Nephron (organoid): ENCODE measurements around the gene CAMK2G.

Experiments used
- H3K27ac Mint-ChIP-seq, 3 experiments: 2 replicates each; pipeline ENCODE4 v1.8.0; 2020; ENCODE audit warnings: mixed read lengths in 3 of 3, mild to moderate bottlenecking in 2 of 3, moderate library complexity in 1 of 3
- H3K27me3 Mint-ChIP-seq: 2 replicates; pipeline ENCODE4 v1.8.0; 2021; ENCODE audit warnings: low read depth, mild to moderate bottlenecking, moderate library complexity, mixed read lengths
- H3K36me3 Mint-ChIP-seq: 2 replicates; pipeline ENCODE4 v1.8.0; 2020; ENCODE audit warnings: low read depth, mixed read lengths
- H3K4me1 Mint-ChIP-seq: 2 replicates; pipeline ENCODE4 v1.8.0; 2020; ENCODE audit warnings: mixed read lengths
- H3K4me3 Mint-ChIP-seq, 3 experiments: 2 replicates each; pipeline ENCODE4 v1.8.0; 2020; ENCODE audit warnings: mild to moderate bottlenecking in 3 of 3, mixed read lengths in 3 of 3, moderate library complexity in 2 of 3
- H3K9me3 Mint-ChIP-seq: 2 replicates; pipeline ENCODE4 v1.8.0; 2020; ENCODE audit warnings: mixed read lengths
- CTCF ChIP-seq, 3 experiments: fragments of 200-600 bp; sonication (generic); IDR thresholded peaks; one replicate each; pipeline ENCODE4 v1.5.0; 2021; ENCODE audit warnings: antibody characterized with exemption in 3 of 3; ENCODE audit not compliant: unreplicated experiment in 3 of 3

The CAMK2G gene

GRCh38 chr10:73773152-73773879 is 101.0 kb downstream of the CAMK2G start:
- Mint-ChIP-seq H3K27me3 (no peaks in the 10 kb centered on the region), H3K4me1 (peaks cover 39% of the 10 kb centered on the region), H3K27ac (peak overlapping the region; percentile 84 to 96 (median 95)), H3K36me3 (peaks cover 59% of the 10 kb centered on the region), H3K9me3 (no peaks in the 10 kb centered on the region), H3K4me3 (peak overlapping the region; percentile 94 to 98 (median 97))
- no peak for TF ChIP-seq CTCF (IDR thresholded peaks at IDR 0.05; ENCODE audit: unreplicated experiment in 3 of 3)

DNA sequence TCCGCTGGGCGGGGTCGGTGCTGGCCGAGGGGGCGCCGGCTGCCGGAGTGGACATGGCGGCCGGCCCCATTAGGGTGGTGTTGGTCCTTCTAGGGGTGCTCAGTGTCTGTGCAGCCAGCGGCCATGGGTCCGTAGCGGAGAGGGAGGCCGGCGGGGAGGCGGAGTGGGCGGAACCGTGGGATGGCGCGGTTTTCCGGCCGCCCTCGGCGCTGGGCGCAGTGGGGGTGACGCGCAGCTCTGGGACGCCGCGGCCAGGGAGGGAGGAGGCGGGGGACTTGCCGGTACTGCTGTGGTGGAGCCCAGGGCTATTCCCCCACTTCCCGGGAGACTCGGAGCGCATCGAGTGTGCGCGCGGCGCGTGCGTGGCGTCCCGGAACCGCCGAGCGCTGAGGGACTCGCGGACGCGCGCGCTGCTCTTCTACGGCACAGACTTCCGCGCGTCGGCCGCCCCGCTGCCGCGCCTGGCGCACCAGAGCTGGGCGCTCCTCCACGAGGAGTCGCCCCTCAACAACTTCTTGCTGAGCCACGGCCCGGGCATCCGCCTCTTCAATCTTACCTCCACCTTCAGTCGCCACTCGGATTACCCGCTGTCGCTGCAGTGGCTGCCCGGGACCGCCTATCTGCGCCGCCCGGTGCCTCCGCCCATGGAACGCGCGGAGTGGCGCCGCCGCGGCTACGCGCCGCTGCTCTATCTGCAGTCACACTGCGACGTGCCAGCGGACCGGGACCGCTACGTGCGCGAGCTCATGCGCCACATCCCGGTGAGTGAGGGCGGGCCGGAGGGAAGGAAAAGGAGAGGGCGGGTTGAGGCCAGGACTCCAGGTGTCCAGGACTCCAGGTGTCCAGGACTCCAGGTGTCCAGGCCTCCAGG is 101.8 kb downstream of the CAMK2G start:
- Mint-ChIP-seq H3K4me3 (peak overlapping the region; percentile 94 to 98 (median 97)), H3K36me3 (peaks cover 65% of the 10 kb centered on the region), H3K27me3 (no peaks in the 10 kb centered on the region), H3K4me1 (peaks cover 39% of the 10 kb centered on the region), H3K27ac (peak overlapping the region; percentile 84 to 96 (median 95)), H3K9me3 (no peaks in the 10 kb centered on the region)
- no peak for TF ChIP-seq CTCF (IDR thresholded peaks at IDR 0.05; ENCODE audit: unreplicated experiment in 3 of 3)

DNA sequence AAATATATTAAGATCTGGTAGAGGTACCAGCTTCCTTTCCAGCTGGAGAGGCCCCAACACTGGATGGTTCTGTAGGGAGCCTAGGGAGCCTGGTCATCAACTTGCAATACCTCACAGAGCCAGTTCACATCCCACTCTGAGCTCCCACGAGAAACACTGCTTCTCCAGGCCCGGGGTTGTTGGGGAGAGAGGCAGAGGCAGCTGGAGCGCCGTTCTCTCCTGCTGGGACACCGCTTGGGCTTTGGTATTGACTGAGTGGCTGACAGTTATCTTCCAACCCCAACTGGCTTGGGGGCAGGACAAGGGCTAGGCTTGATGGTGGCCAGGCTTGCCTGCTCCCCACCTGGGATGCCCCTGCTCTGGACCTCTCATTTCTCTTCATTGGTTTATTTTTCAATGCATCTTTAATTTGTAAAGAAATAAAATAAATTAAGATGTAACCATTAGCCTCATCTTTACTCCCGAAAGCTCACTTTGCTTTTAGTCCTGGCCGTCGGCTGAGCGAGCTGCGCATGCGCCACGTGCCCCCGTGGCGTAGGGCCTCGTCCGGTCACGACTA is 102.6 kb downstream of the CAMK2G start:
- Mint-ChIP-seq H3K27me3 (no peaks in the 10 kb centered on the region), H3K27ac (peak overlapping the region; percentile 84 to 96 (median 95)), H3K4me1 (peaks cover 39% of the 10 kb centered on the region), H3K4me3 (peak overlapping the region; percentile 94 to 98 (median 97)), H3K36me3 (peaks cover 61% of the 10 kb centered on the region), H3K9me3 (no peaks in the 10 kb centered on the region)
- TF ChIP-seq CTCF (IDR thresholded peaks at IDR 0.05; ENCODE audit: unreplicated experiment in 3 of 3): peak in 1 of 3 experiments; percentile 10

GRCh38 chr10:73769396-73769795 is 105.0 kb downstream of the CAMK2G start:
- Mint-ChIP-seq H3K9me3 (no peaks in the 10 kb centered on the region), H3K36me3 (peaks cover 70% of the 10 kb centered on the region), H3K27ac (peak overlapping the region in 1 of 3 experiments; percentile 0), H3K4me3 (peak overlapping the region in 2 of 3 experiments; percentile 50 to 62), H3K27me3 (no peaks in the 10 kb centered on the region), H3K4me1 (peaks cover 25% of the 10 kb centered on the region)
- no peak for TF ChIP-seq CTCF (IDR thresholded peaks at IDR 0.05; ENCODE audit: unreplicated experiment in 3 of 3)

GRCh38 chr10:73768881-73769280 is 105.5 kb downstream of the CAMK2G start:
- H3K4me1 Mint-ChIP-seq: peaks cover 20% of the 10 kb centered on the region
- peak overlapping the region in 2 of 3 experiments; percentile 0 to 8 for H3K27ac Mint-ChIP-seq
- peaks cover 67% of the 10 kb centered on the region for H3K36me3 Mint-ChIP-seq
- TF ChIP-seq CTCF (IDR thresholded peaks at IDR 0.05; ENCODE audit: unreplicated experiment in 3 of 3): no peak
- H3K4me3 Mint-ChIP-seq: peak overlapping the region; percentile 28 to 62 (median 50)
- no peaks in the 10 kb centered on the region for H3K27me3 Mint-ChIP-seq
- H3K9me3 Mint-ChIP-seq: no peaks in the 10 kb centered on the region
